Activated CD4-positive, alpha-beta memory T cell treated with anti-CD3 and anti-CD28 coated beads for 36 hours (primary cell): ENCODE measurements around the gene DYNLT2. TPM values are rescaled to one million over a fixed set of nuclear protein-coding genes. Genes with fewer than 3 reads are reported as not detected.

Source experiments
- CTCF ChIA-PET: fragments of 350-600 bp; sonication (Branson Sonifier 250); formaldehyde crosslinking; loops from one replicate; lab custom pipeline; 2021; ENCODE audit warnings: antibody characterized with exemption, inconsistent platforms; lab: Charles Lee
- POLR2A ChIA-PET: fragments of 350-600 bp; sonication (Branson Sonifier 250); formaldehyde crosslinking; loops from one replicate; lab custom pipeline; 2021; ENCODE audit warnings: antibody characterized with exemption; lab: Charles Lee
- DNase-seq: peaks from one replicate; pipeline ENCODE4 v3.0.0-alpha.2; 2020
- H3K27ac Mint-ChIP-seq: one replicate; pipeline ENCODE4 v1.8.0; 2021; ENCODE audit warnings: mixed read lengths
- H3K27me3 Mint-ChIP-seq: one replicate; pipeline ENCODE4 v1.8.0; 2021; ENCODE audit warnings: mixed read lengths
- H3K36me3 Mint-ChIP-seq: one replicate; pipeline ENCODE4 v1.8.0; 2021; ENCODE audit warnings: mixed read lengths
- H3K4me1 Mint-ChIP-seq: one replicate; pipeline ENCODE4 v1.8.0; 2021; ENCODE audit warnings: low read depth, mixed read lengths
- H3K4me3 Mint-ChIP-seq: one replicate; pipeline ENCODE4 v1.8.0; 2021; ENCODE audit warnings: mild to moderate bottlenecking, mixed read lengths
- H3K9me3 Mint-ChIP-seq: one replicate; pipeline ENCODE4 v1.8.0; 2021; ENCODE audit warnings: mixed read lengths
- intact Hi-C: fragments of 100-400 bp; cut with micrococcal nuclease; formaldehyde crosslinking; loops from one replicate; pipeline ENCODE4 v1.15.1; 2023
- total RNA-seq, 2 experiments: library from RNA; stranded (reverse); gene quantifications; one replicate each; pipeline ENCODE4 v1.2.3, GENCODE V29; 2021

DYNLT2 gene
- total RNA-seq, 2 experiments from 2014 or later, result 2.0 to 2.1 TPM

GRCh38 chr6:169763308-169763707, 11.9 kb upstream of the DYNLT2 start:
- H3K9me3 Mint-ChIP-seq, result no peaks in the 10 kb centered on the region
- H3K36me3 Mint-ChIP-seq, result peaks cover 57% of the 10 kb centered on the region
- no peaks in the 10 kb centered on the region for H3K4me1 Mint-ChIP-seq
- intact Hi-C loops, result no loop called here
- DNase-seq, result no peak
- no peaks in the 10 kb centered on the region for H3K27me3 Mint-ChIP-seq
- no peak overlapping the region for H3K4me3 Mint-ChIP-seq
- CTCF ChIA-PET, result interaction anchor here (0.6 to 1.9 kb wide), 2 partner anchors 27 to 56 kb away, joined by 3 to 5 read pairs; no protein-coding TSS in a partner anchor
- no peak overlapping the region for H3K27ac Mint-ChIP-seq
- POLR2A ChIA-PET, result no interaction called here

DNA sequence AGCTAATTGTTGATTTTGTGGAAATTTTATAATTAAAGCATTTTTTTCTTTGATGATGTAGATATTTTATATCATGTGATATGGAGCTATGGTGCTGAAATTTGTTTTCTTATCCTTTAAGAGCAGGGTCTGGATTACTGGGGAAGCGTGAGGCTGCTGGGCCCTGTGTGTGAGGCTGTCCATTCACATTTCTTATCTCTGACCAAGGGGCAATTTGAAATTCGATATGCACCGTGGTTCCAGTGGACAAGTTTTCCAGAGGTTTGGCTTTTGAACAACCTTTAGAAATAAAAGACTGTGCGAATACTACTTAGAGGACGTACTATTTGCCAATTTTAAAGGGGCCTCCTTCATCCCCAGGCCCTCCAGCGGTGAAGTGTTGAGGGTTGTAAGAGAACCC, 3.8 kb upstream of the DYNLT2 start:
- ChIA-PET POLR2A (interaction anchor here (1.1 kb wide), 1 partner anchor 53 kb away, joined by 3 read pairs; the partner anchor contains the start of genes C6orf120 and WDR27), CTCF (interaction anchor here (0.7 to 1.4 kb wide), 2 partner anchors 9 to 826 kb away, joined by 3 to 4 read pairs; no protein-coding TSS in a partner anchor)
- intact Hi-C loops, result no loop called here
- H3K27me3 Mint-ChIP-seq, result no peaks in the 10 kb centered on the region
- H3K9me3 Mint-ChIP-seq, result no peaks in the 10 kb centered on the region
- H3K4me1 Mint-ChIP-seq, result peaks cover 20% of the 10 kb centered on the region
- H3K4me3 Mint-ChIP-seq, result no peak overlapping the region
- H3K27ac Mint-ChIP-seq, result no peak overlapping the region
- no peak for DNase-seq
- peaks cover 34% of the 10 kb centered on the region for H3K36me3 Mint-ChIP-seq

GRCh38 chr6:169752074-169752623, 777 bp upstream of the DYNLT2 start:
- intact Hi-C loops, result no loop called here
- H3K9me3 Mint-ChIP-seq, result peaks cover 3% of the 10 kb centered on the region
- ChIA-PET CTCF (interaction anchor here (1.0 to 1.3 kb wide), 3 partner anchors 38 to 832 kb away, joined by 3 to 7 read pairs (median 4); partner anchors contain the start of genes PDCD2 and TBP), POLR2A (interaction anchor here (0.7 to 4.1 kb wide), 9 partner anchors 21 to 801 kb away, joined by 3 to 34 read pairs (median 6); partner anchors contain the start of genes C6orf120, PHF10, PSMB1 and TBP)
- peaks cover 29% of the 10 kb centered on the region for H3K36me3 Mint-ChIP-seq
- DNase-seq, result peak; percentile 26
- peak overlapping the region; percentile 95 for H3K4me3 Mint-ChIP-seq
- H3K4me1 Mint-ChIP-seq, result peaks cover 29% of the 10 kb centered on the region
- H3K27ac Mint-ChIP-seq, result peak overlapping the region; percentile 98
- H3K27me3 Mint-ChIP-seq, result no peaks in the 10 kb centered on the region

GRCh38 chr6:169746556-169746955, 4.8 kb downstream of the DYNLT2 start:
- no peak for DNase-seq
- ChIA-PET POLR2A (no interaction called here), CTCF (no interaction called here)
- intact Hi-C loops, result no loop called here
- peaks cover 12% of the 10 kb centered on the region for H3K4me1 Mint-ChIP-seq
- no peaks in the 10 kb centered on the region for H3K27me3 Mint-ChIP-seq
- peaks cover 26% of the 10 kb centered on the region for H3K36me3 Mint-ChIP-seq
- peaks cover 12% of the 10 kb centered on the region for H3K9me3 Mint-ChIP-seq
- no peak overlapping the region for H3K27ac Mint-ChIP-seq
- H3K4me3 Mint-ChIP-seq, result no peak overlapping the region

GRCh38 chr6:169745405-169745804, 6.0 kb downstream of the DYNLT2 start:
- H3K4me3 Mint-ChIP-seq, result no peak overlapping the region
- peaks cover 12% of the 10 kb centered on the region for H3K9me3 Mint-ChIP-seq
- ChIA-PET CTCF (no interaction called here), POLR2A (no interaction called here)
- H3K27me3 Mint-ChIP-seq, result no peaks in the 10 kb centered on the region
- peaks cover 20% of the 10 kb centered on the region for H3K36me3 Mint-ChIP-seq
- no peak for DNase-seq
- peaks cover 12% of the 10 kb centered on the region for H3K4me1 Mint-ChIP-seq
- no peak overlapping the region for H3K27ac Mint-ChIP-seq
- intact Hi-C loops, result no loop called here

DNA sequence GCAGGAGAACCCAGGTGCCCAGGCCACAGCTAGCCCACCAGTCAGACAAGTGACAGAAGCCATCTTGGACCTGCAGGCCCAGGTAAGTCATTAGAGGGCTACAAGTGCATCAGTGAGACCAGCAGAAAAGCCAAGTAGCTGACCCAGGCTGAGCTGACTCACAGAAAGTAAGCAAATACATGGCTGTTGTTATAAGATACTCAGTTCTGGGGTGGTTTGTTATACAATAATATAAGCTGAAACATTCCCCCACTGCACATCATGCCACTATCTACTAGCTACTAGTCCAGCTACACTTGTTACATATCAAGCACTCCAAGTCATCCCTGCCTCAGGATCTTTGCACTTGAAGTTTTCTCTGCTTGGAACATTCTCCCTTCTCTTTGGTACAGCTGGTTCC, 10.0 kb downstream of the DYNLT2 start:
- Mint-ChIP-seq H3K27me3 (peaks cover 5% of the 10 kb centered on the region), H3K4me3 (no peak overlapping the region), H3K4me1 (no peaks in the 10 kb centered on the region), H3K27ac (no peak overlapping the region), H3K9me3 (peaks cover 7% of the 10 kb centered on the region), H3K36me3 (no peaks in the 10 kb centered on the region)
- CTCF ChIA-PET, result interaction anchor here (0.6 kb wide), 1 partner anchor 617 kb away, joined by 3 read pairs; no protein-coding TSS in a partner anchor
- POLR2A ChIA-PET, result interaction anchor here (1.0 to 2.0 kb wide), 2 partner anchors 9 to 39 kb away, joined by 3 to 5 read pairs; partner anchors contain the start of gene C6orf120
- intact Hi-C loops, result no loop called here
- no peak for DNase-seq

GRCh38 chr6:169738976-169739529, 12.3 kb downstream of the DYNLT2 start:
- Mint-ChIP-seq H3K4me1 (no peaks in the 10 kb centered on the region), H3K27me3 (peaks cover 7% of the 10 kb centered on the region)

DNA sequence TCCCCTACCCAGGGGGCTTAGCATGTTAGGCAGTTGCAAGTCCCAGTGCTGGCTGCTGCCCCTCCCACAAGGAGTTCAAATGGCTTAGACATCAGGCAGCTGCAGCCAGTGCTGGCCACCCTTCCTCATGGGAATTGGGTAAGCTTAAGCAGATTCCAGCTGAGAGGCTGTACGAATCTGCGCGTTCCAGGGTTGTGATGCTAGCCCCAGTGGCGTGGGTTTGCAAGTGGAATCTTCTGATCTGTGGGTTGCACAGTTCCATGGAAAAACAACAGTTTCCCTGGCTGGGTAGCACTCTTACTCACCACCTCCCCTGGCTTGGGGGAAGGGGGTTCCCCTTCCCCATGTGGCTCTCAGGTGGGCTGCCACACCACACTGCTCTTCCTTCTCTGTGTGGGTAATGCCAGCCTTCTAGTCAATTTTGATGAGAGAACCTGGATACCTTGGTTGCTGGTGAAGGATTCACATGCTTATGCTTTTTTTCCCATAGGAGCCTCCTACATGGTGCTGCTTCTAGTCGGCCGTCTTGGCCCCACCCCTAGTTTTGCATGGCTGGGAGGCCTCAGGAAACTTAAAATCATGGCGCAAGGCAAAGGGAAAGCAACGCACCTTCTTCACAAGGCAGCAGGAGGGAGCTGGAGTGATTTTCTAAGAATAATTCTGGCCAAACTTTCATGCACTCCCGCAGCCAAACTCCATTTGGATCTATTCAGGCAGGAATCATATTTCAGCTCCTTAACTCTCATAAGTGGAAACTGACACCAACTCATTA, 13.0 kb downstream of the DYNLT2 start:
- intact Hi-C loops, result no loop called here
- Mint-ChIP-seq H3K27me3 (peaks cover 7% of the 10 kb centered on the region), H3K9me3 (no peaks in the 10 kb centered on the region), H3K4me1 (no peaks in the 10 kb centered on the region), H3K27ac (no peak overlapping the region), H3K36me3 (no peaks in the 10 kb centered on the region), H3K4me3 (no peak overlapping the region)
- POLR2A ChIA-PET, result no interaction called here
- CTCF ChIA-PET, result no interaction called here
- no peak for DNase-seq

More at GRCh38 chr6:169738976-169739529, 12.3 kb downstream of the DYNLT2 start:
- H3K4me3 Mint-ChIP-seq, result no peak overlapping the region
- H3K36me3 Mint-ChIP-seq, result no peaks in the 10 kb centered on the region
- no peaks in the 10 kb centered on the region for H3K9me3 Mint-ChIP-seq
- ChIA-PET POLR2A (no interaction called here), CTCF (no interaction called here)
- H3K27ac Mint-ChIP-seq, result no peak overlapping the region
- DNase-seq, result no peak
- intact Hi-C loops, result no loop called here

DNA sequence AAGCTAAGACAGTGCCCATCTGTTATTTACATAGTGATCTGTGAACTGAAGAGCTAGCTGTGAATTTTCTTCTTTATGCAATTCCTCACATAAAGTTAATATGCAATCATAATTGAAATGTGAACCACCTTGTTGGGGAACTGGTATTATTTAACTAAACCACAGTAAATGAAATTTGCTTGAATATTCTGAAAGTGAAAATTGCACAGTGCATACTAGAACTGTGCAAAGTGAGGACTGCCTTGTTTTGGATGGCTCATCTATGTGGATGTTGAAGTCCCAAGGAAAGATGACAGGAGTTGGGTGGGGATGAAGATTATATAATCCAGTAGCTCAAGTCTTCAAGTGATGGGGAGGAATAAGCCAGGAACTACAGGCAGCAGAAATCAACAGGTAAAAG, 21.4 kb downstream of the DYNLT2 start:
- Mint-ChIP-seq H3K36me3 (no peaks in the 10 kb centered on the region), H3K27me3 (no peaks in the 10 kb centered on the region)
- intact Hi-C loops, result loop anchor here (10.0 kb wide), 1 partner anchor 515 kb away; no protein-coding TSS in a partner anchor

DNA sequence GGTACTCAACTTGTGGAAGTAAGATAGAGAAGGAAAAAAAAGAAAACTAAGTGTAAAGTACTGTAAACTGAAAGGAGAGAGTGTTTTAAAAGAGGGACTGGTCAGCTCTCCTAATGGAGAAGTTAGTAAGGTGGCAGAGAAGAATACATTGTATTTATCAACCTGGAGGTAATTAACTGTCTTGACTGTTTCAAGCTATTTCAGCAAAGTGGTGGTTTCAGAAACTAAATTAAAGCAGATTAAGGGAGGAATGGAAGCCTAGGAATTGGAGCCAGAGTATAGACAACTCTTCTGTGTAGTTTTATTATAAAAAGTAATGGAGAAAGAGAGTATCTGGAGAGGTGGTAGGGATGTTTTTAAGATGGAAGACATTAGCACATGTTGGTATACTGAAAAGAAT, 24.4 kb downstream of the DYNLT2 start:
- intact Hi-C loops, result loop anchor here (10.0 kb wide), 1 partner anchor 512 kb away; no protein-coding TSS in a partner anchor
- Mint-ChIP-seq H3K27ac (no peak overlapping the region), H3K9me3 (no peaks in the 10 kb centered on the region), H3K4me3 (no peak overlapping the region), H3K4me1 (peaks cover 18% of the 10 kb centered on the region), H3K27me3 (no peaks in the 10 kb centered on the region), H3K36me3 (peaks cover 6% of the 10 kb centered on the region)
- CTCF ChIA-PET, result interaction anchor here (0.6 to 0.8 kb wide), 2 partner anchors 63 to 198 kb away, joined by 3 read pairs; no protein-coding TSS in a partner anchor
- no peak for DNase-seq
- POLR2A ChIA-PET, result no interaction called here

More for the DNA sequence above, 21.4 kb downstream of the DYNLT2 start:
- H3K4me3 Mint-ChIP-seq, result no peak overlapping the region
- POLR2A ChIA-PET, result no interaction called here
- H3K27ac Mint-ChIP-seq, result no peak overlapping the region
- no peak for DNase-seq
- peaks cover 14% of the 10 kb centered on the region for H3K4me1 Mint-ChIP-seq
- CTCF ChIA-PET, result no interaction called here
- no peaks in the 10 kb centered on the region for H3K9me3 Mint-ChIP-seq

GRCh38 chr6:169726049-169726400, 25.3 kb downstream of the DYNLT2 start:
- POLR2A ChIA-PET, result interaction anchor here (1.1 to 1.8 kb wide), 3 partner anchors 10 to 28 kb away, joined by 3 to 20 read pairs (median 3); partner anchors contain the start of genes C6orf120 and WDR27
- Mint-ChIP-seq H3K27me3 (no peaks in the 10 kb centered on the region), H3K36me3 (peaks cover 6% of the 10 kb centered on the region), H3K9me3 (no peaks in the 10 kb centered on the region), H3K4me3 (peak overlapping the region; percentile 79), H3K4me1 (peaks cover 24% of the 10 kb centered on the region), H3K27ac (peak overlapping the region; percentile 16)
- DNase-seq, result no peak
- CTCF ChIA-PET, result interaction anchor here (0.8 to 1.3 kb wide), 2 partner anchors 64 to 198 kb away, joined by 3 to 6 read pairs; no protein-coding TSS in a partner anchor
- intact Hi-C loops, result loop anchor here (10.0 kb wide), 1 partner anchor 511 kb away; no protein-coding TSS in a partner anchor
